ENCODE results near the gene PDLIM4. TPM values are rescaled to one million over a fixed set of nuclear protein-coding genes. Genes with fewer than 3 reads are reported as not detected.

The PDLIM4 gene
- total RNA-seq, 2 donors from 2014 or later = 35.9 to 50.2 TPM

GRCh38 chr5:132299917-132300316 lies 42.4 kb downstream of the PDLIM4 start:
- WGBS = 28% methylated on average over 2 of the region's 2 CpGs
- intact Hi-C loops (cut with DNase I) = loop anchor here (10.0 kb wide), 1 partner anchor 195 kb away; the partner anchor contains the start of gene IRF1

GRCh38 chr5:132300577-132301343 lies 43.3 kb downstream of the PDLIM4 start:
- H3K4me3 ChIP-seq = no peak overlapping the region
- TF ChIP-seq CTCF (IDR thresholded peaks at IDR 0.05) (no peak), POLR2A (IDR thresholded peaks at IDR 0.05) (no peak), POLR2AphosphoS5 (IDR thresholded peaks at IDR 0.05) (no peak)
- peak; percentile 51 for DNase-seq (ENCODE audit: low spot score)
- H3K9me3 ChIP-seq = no peaks in the 10 kb centered on the region
- peaks cover 20% of the 10 kb centered on the region for H3K4me1 ChIP-seq (replicated peaks)
- H3K27ac ChIP-seq = peak overlapping the region; percentile 59 to 79
- no peaks in the 10 kb centered on the region for H3K27me3 ChIP-seq (replicated peaks; ENCODE audit: insufficient read depth)
- WGBS = 66% methylated on average over 6 of the region's 6 CpGs
- intact Hi-C loops (cut with DNase I) = no loop called here
- no peaks in the 10 kb centered on the region for H3K36me3 ChIP-seq

More at GRCh38 chr5:132299917-132300316, 42.4 kb downstream of the PDLIM4 start:
- H3K27me3 ChIP-seq (replicated peaks; ENCODE audit: insufficient read depth) = no peaks in the 10 kb centered on the region
- H3K9me3 ChIP-seq = no peaks in the 10 kb centered on the region
- H3K4me1 ChIP-seq (replicated peaks) = peaks cover 21% of the 10 kb centered on the region
- H3K36me3 ChIP-seq = no peaks in the 10 kb centered on the region
- TF ChIP-seq POLR2A (IDR thresholded peaks at IDR 0.05) (no peak), CTCF (IDR thresholded peaks at IDR 0.05) (no peak), POLR2AphosphoS5 (IDR thresholded peaks at IDR 0.05) (no peak)
- H3K4me3 ChIP-seq = no peak overlapping the region
- no peak overlapping the region for H3K27ac ChIP-seq
- no peak for DNase-seq (ENCODE audit: low spot score)

GRCh38 chr5:132301344-132302271 lies 44.1 kb downstream of the PDLIM4 start:
- Histone ChIP-seq H3K4me1 (replicated peaks) (peaks cover 20% of the 10 kb centered on the region), H3K9me3 (no peaks in the 10 kb centered on the region), H3K27me3 (replicated peaks; ENCODE audit: insufficient read depth) (no peaks in the 10 kb centered on the region), H3K4me3 (no peak overlapping the region), H3K27ac (peak overlapping the region; percentile 59 to 79), H3K36me3 (no peaks in the 10 kb centered on the region)
- TF ChIP-seq POLR2A (IDR thresholded peaks at IDR 0.05) = no peak
- peak; percentile 72 for TF ChIP-seq POLR2AphosphoS5 (IDR thresholded peaks at IDR 0.05)
- peak; percentile 80 for DNase-seq (ENCODE audit: low spot score)
- intact Hi-C loops (cut with DNase I) = no loop called here
- WGBS = 77% methylated on average over 11 of the region's 11 CpGs

- Histone ChIP-seq H3K4me3 (no peak overlapping the region), H3K27ac (peak overlapping the region; percentile 59 to 79), H3K9me3 (no peaks in the 10 kb centered on the region), H3K36me3 (no peaks in the 10 kb centered on the region), H3K27me3 (replicated peaks; ENCODE audit: insufficient read depth) (no peaks in the 10 kb centered on the region), H3K4me1 (replicated peaks) (peaks cover 20% of the 10 kb centered on the region)
- no peak for TF ChIP-seq CTCF (IDR thresholded peaks at IDR 0.05)
- TF ChIP-seq POLR2AphosphoS5 (IDR thresholded peaks at IDR 0.05) = no peak
- TF ChIP-seq POLR2A (IDR thresholded peaks at IDR 0.05) = no peak
- DNase-seq (ENCODE audit: low spot score) = no peak
- 56% methylated on average over 3 of the region's 3 CpGs for WGBS
- intact Hi-C loops (cut with DNase I) = no loop called here
These were observed 44.9 kb downstream of the PDLIM4 start for GRCh38 chr5:132302413-132302812.

GRCh38 chr5:132303589-132303988 lies 46.1 kb downstream of the PDLIM4 start:
- DNase-seq (ENCODE audit: low spot score) = no peak
- 90% methylated on average over 6 of the region's 6 CpGs for WGBS
- TF ChIP-seq POLR2AphosphoS5 (IDR thresholded peaks at IDR 0.05) (no peak), CTCF (IDR thresholded peaks at IDR 0.05) (no peak), POLR2A (IDR thresholded peaks at IDR 0.05) (no peak)
- Histone ChIP-seq H3K9me3 (no peaks in the 10 kb centered on the region), H3K27ac (peak overlapping the region; percentile 59 to 79), H3K4me3 (no peak overlapping the region), H3K36me3 (no peaks in the 10 kb centered on the region), H3K27me3 (replicated peaks; ENCODE audit: insufficient read depth) (no peaks in the 10 kb centered on the region), H3K4me1 (replicated peaks) (peaks cover 20% of the 10 kb centered on the region)
- intact Hi-C loops (cut with DNase I) = no loop called here

Measured in prostate gland (tissue), 2 donors.